Ramos (cell line): ENCODE results near the gene SERP1.

Experiments
- in situ Hi-C: fragments of 300-500 bp; cut with MboI; formaldehyde crosslinking; loops from one replicate; pipeline ENCODE4 v1.14.3; 2022; ENCODE audit warnings: low sequenced_read_pairs; ENCODE audit not compliant: unreplicated experiment

SERP1 gene

DNA sequence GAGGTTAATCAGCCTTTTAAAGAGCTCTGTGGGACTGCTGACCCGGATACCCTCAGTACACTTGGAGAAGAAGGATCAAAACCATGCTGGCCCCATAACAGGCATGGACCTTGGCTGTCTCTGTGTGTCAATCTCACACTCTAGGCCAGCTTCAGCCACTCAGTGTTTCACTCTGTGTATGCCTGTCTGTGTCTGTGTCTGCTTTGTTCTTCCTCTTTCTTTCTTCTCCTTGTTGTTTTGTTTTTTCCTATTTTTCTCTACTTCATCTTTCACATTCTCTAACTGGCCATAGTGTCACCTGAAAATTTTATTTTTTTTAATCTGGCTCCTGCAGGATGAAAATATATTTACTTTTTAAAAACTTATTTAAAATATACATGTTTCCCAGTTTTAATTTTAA, 51.1 kb downstream of the SERP1 start:
- in situ Hi-C loops = loop anchor here (5.0 kb wide), 1 partner anchor 268 kb away; no protein-coding TSS in a partner anchor

DNA sequence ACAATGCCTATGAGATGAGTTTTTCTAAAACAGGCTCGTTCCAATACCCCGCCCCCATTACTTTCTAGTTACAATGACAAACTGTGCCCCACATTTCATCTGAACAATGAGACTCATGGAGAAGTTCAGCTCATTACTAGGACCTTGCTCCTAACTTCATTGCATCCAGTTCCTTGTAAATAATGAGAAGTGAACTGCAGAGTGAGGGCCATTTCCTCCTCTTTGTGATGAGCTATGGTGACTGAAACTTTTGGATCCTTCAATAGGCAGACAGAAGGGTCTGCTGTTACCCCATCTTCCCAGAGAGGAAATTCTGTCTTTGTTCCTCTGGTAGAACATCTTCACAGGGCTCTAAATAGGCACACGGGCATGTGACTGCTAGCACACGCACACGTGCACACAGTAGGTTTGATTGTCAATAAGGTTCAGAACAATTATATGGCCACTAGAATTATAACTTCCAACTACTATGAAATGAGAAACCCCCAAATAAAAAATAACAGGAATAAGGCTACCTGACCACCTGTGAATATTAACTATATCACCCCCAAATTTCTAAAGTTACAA, 51.8 kb downstream of the SERP1 start:
- in situ Hi-C loops = no loop called here
